ENCODE results near the gene UPK1A. TPM values are rescaled to one million over a fixed set of nuclear protein-coding genes. Genes with fewer than 3 reads are reported as not detected.

The UPK1A gene
- total and polyA plus RNA-seq, 2 of the 8 experiments (the other 6 are each of a cell fraction or from before 2014, with no cell fraction given) = 0.56 to 9.9 TPM

DNA sequence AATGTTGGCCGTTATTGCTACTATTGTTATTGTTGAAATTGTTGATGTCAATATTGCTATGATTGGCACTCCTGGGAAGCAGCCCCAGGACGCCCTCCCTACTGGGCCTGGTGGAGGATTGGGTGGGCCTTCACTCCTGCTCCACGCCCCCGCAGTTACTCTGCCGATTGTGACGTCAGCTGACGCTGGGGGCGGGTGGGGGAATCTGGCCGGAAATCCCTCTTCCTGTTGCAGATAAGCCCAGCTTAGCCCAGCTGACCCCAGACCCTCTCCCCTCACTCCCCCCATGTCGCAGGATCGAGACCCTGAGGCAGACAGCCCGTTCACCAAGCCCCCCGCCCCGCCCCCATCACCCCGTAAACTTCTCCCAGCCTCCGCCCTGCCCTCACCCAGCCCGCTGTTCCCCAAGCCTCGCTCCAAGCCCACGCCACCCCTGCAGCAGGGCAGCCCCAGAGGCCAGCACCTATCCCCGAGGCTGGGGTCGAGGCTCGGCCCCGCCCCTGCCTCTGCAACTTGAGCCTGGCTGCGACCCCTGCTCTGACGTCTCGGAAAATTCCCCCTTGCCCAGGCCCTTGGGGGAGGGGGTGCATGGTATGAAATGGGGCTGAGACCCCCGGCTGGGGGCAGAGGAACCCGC, 24.7 kb upstream of the UPK1A start, which contains the start of gene ETV2:
ETV2 (plus strand) TSS at position 231 of the 637 bp plus-strand sequence. CDS start 716 bp downstream, outside the sequence.
- peak within 1 kb of the TSS; percentile 63 to 85 for H3K4me2 ChIP-seq (ENCODE audit: insufficient read depth in 1 of 2, low read depth in 2 of 2, low read length in 2 of 2)
- peak within 1 kb of the TSS; percentile 15 for H3K18ac ChIP-seq (ENCODE audit: extremely low read depth, low read length)
- peaks cover 7 to 30% (median 18%) of the 10 kb centered on the region in 4 experiments for H3K4me1 ChIP-seq (replicated peaks in 1 of 4; ENCODE audit: control insufficient read depth in 3 of 4, insufficient read depth in 4 of 4, low read length in 3 of 4)
- no peaks in the 10 kb centered on the region for H3K79me2 ChIP-seq (ENCODE audit: control insufficient read depth in 1 of 2, insufficient read depth in 2 of 2, low read length in 2 of 2)
- peak within 1 kb of the TSS; percentile 30 for H4K5ac ChIP-seq (ENCODE audit: insufficient read length, low read depth, low read length)
- H3K23me2 ChIP-seq (ENCODE audit: low read depth, low read length) = peaks cover 16% of the 10 kb centered on the region; the same call in 1 of the 2 replicates
- H3K4me3 ChIP-seq (ENCODE audit: extremely low read depth in 1 of 4, insufficient read depth in 2 of 4, low read depth in 3 of 4, low read length in 4 of 4) = peak within 1 kb of the TSS; percentile 1 to 63 (median 23); a peak in 6 of 8 replicates
- no peaks in the 10 kb centered on the region for H3K79me1 ChIP-seq (ENCODE audit: low read depth, low read length)
- H3K4ac ChIP-seq (replicated peaks; ENCODE audit: insufficient read length, low read depth, low read length) = peak within 1 kb of the TSS; percentile 87
- H2BK5ac ChIP-seq (ENCODE audit: low read depth, low read length) = peak within 1 kb of the TSS; percentile 13; the same call in 1 of the 2 replicates
- ChIA-PET POLR2A (ENCODE audit: partially characterized antibody) (interaction anchor here (0.6 to 2.5 kb wide), 7 partner anchors 8 to 236 kb away, joined by 3 to 7 read pairs (median 4); partner anchors contain the start of gene ATP4A), CTCF (ENCODE audit: partially characterized antibody) (interaction anchor here (1.0 to 1.5 kb wide), 2 partner anchors 11 to 28 kb away, joined by 4 read pairs; no protein-coding TSS in a partner anchor)
- H4K91ac ChIP-seq (replicated peaks; ENCODE audit: insufficient read length, low read length) = peak within 1 kb of the TSS; percentile 83
- H2BK12ac ChIP-seq (ENCODE audit: low read depth, low read length) = peak within 1 kb of the TSS; percentile 96
- peaks cover 0 to 2% of the 10 kb centered on the region in 2 experiments for H4K20me1 ChIP-seq (replicated peaks in 1 of 2; ENCODE audit: control insufficient read depth in 1 of 2, insufficient read depth in 2 of 2, low read length in 2 of 2)
- no peak for FAIRE-seq
- no peak for TF ChIP-seq FOSL1 (IDR thresholded peaks at IDR 0.05; ENCODE audit: insufficient read depth, low read depth, low read length)
- peak; percentile 40 for TF ChIP-seq TAF7 (optimal IDR thresholded peaks at IDR 0.05; ENCODE audit: borderline replicate concordance, low read depth, low read length)
- peak; percentile 93 for TF ChIP-seq EGR1 (IDR thresholded peaks at IDR 0.05; ENCODE audit: borderline replicate concordance, low read depth, low read length)
- no peak for TF ChIP-seq RAD21 (IDR thresholded peaks at IDR 0.05 in 1 of 2, conservative IDR thresholded peaks at IDR 0.05 in 1 of 2; ENCODE audit: low read depth in 2 of 2, low read length in 2 of 2)
- peak; percentile 33; the same call in 1 of the 2 replicates for TF ChIP-seq SP1 (IDR thresholded peaks at IDR 0.05; ENCODE audit: low read depth, low read length)
- peak in 1 of 2 experiments; percentile 78; a peak in 1 of 3 replicates for TF ChIP-seq EP300 (IDR thresholded peaks at IDR 0.05; ENCODE audit: borderline replicate concordance in 1 of 2, low read depth in 2 of 2, low read length in 2 of 2)
- 0 out of 2 replicates have a peak, but pooled peaks have one; percentile 18 for TF ChIP-seq POLR2AphosphoS5 (IDR thresholded peaks at IDR 0.05; ENCODE audit: low read depth, low read length)
- TF ChIP-seq CEBPB (IDR thresholded peaks at IDR 0.05; ENCODE audit: low read depth, low read length) = no peak
- TF ChIP-seq SAP30 (IDR thresholded peaks at IDR 0.05; ENCODE audit: insufficient read depth, insufficient replicate concordance, low read length) = no peak
- TF ChIP-seq TBP (IDR thresholded peaks at IDR 0.05; ENCODE audit: low read depth, low read length) = peak; percentile 47
- TF ChIP-seq CREB1 (IDR thresholded peaks at IDR 0.05) = peak; percentile 92
- peak within 1 kb of the TSS; percentile 43 for H2BK120ac ChIP-seq (replicated peaks; ENCODE audit: low read depth, low read length)
- H3K23ac ChIP-seq (ENCODE audit: insufficient read length) = no peak within 1 kb of the TSS
- 0 out of 2 replicates have a peak within 1 kb of the TSS, but pooled peaks have one; percentile 70 for H2AK5ac ChIP-seq (ENCODE audit: low read depth, low read length)
- H3K9ac ChIP-seq (replicated peaks in 1 of 4; ENCODE audit: extremely low read depth in 1 of 4, low read depth in 3 of 4, low read length in 3 of 4) = peak within 1 kb of the TSS in 1 of 4 experiments; percentile 20; a peak in 2 of 7 replicates
- H2BK20ac ChIP-seq (ENCODE audit: low read length) = peak within 1 kb of the TSS; percentile 72; the same call in 1 of the 2 replicates
- H3K27ac ChIP-seq (ENCODE audit: low read depth, low read length) = no peak within 1 kb of the TSS
- H3K56ac ChIP-seq (replicated peaks; ENCODE audit: insufficient read length, low read depth, low read length) = peak within 1 kb of the TSS; percentile 50
- H4K8ac ChIP-seq (ENCODE audit: extremely low read depth, insufficient read depth, low read length) = peak within 1 kb of the TSS; percentile 75
- WGBS, 2 experiments (ENCODE audit: extremely low coverage in 1 of 2, insufficient coverage in 1 of 2, insufficient read length in 1 of 2, insufficient replicate concordance in 2 of 2, low coverage in 1 of 2, low lambda C conversion rate in 2 of 2, missing lambda C conversion rate in 1 of 2) = 13% methylated on average over 17 of the region's 28 CpGs; no CpG with 5 or more reads in 1 of the 2 experiments
- peak in 1 of 2 experiments; percentile 80 for DNase-seq (ENCODE audit: low read depth in 1 of 2, low spot score in 2 of 2)
- no peak within 1 kb of the TSS; the same call in 1 of the 2 replicates for H2AFZ ChIP-seq (ENCODE audit: low read length)
- H3K14ac ChIP-seq (ENCODE audit: insufficient read length) = no peak within 1 kb of the TSS
- H3K36me3 ChIP-seq (ENCODE audit: control insufficient read depth in 2 of 4, insufficient read depth in 4 of 4, low read length in 3 of 4) = peaks cover 3 to 13% (median 6%) of the 10 kb centered on the region in 4 experiments; a peak in 5 of 8 replicates
- no peaks in the 10 kb centered on the region for H3K9me3 ChIP-seq (ENCODE audit: insufficient read depth in 2 of 2, low read depth in 1 of 2, low read length in 1 of 2)
- peak within 1 kb of the TSS; percentile 25; the same call in 1 of the 2 replicates for H2BK15ac ChIP-seq (ENCODE audit: low read length)
- H3K27me3 ChIP-seq (replicated peaks in 1 of 4; ENCODE audit: control insufficient read depth in 3 of 4, extremely low read depth in 1 of 4, insufficient read depth in 3 of 4, low read length in 3 of 4) = peaks cover 0 to 6% (median 3%) of the 10 kb centered on the region in 4 experiments; a peak in 4 of 7 replicates

Data from H1 (cell line).